Hematopoietic multipotent progenitor cell treated with erythropoietin and hydrocortisone succinate and interleukin-3 and kit ligand, for 8 days (in vitro differentiated cells): Measurements from ENCODE around the gene ITK.
"Not testable (repeated sequence)": the region's sequence is repeated elsewhere in the genome, so short reads cannot be mapped to it uniquely, and the experiment has no call there.

Experiments used
- DNase-seq: peaks from one replicate; pipeline ENCODE4 v3.0.0-alpha.2; 2015

The ITK gene

DNA sequence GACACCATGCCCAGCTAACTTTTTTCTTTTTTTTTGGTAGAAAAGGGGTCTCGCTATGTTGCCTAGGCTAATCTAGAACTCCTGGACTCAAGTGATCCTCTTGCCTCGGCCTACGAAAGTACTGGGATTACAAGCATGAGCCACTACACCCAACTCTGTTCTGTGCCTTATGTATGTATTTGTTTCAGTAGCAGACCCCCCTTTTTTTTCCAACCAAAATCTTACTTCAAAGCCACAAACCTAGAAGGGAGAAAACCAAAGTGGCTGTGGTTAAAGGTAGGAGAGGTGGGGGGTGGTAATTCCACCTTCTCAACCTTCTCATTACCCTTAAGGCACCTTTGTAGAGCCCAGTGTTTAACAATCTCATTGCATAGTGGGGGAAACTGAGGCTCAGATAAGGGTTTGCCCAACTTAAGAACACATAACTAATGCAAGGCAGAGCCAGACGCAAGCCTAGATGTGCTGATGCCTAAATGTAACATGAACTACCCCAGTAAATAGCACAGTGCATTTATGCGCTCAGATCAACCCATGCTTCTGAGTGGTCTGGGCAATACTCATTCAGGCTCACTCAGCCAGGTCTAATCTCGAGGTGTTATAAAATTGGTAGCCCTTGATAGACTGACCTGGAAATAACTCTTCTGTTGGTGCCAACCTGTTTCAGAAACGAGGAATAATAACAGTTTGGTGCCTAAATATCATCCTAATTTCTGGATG lies 33.0 kb downstream of the ITK start:
- no peak for DNase-seq

DNA sequence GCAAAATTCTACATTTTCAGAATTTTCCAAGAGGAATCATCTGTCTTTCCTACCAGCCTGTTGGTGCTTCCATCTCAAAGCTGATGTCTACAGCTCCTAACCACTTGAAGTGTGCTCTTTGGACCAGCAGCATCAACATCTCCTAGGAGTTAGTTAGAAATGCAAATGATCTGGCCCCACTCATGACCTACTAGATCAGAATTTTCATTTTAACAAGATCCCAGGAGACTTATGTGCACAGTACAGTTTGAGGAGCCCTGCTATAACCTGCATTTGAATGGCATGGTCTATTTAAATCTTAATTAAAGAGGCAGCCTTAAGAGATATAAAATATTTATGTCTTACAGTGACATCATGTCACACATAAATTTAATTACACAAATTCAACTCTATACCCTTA lies 33.8 kb downstream of the ITK start:
- no peak for DNase-seq

DNA sequence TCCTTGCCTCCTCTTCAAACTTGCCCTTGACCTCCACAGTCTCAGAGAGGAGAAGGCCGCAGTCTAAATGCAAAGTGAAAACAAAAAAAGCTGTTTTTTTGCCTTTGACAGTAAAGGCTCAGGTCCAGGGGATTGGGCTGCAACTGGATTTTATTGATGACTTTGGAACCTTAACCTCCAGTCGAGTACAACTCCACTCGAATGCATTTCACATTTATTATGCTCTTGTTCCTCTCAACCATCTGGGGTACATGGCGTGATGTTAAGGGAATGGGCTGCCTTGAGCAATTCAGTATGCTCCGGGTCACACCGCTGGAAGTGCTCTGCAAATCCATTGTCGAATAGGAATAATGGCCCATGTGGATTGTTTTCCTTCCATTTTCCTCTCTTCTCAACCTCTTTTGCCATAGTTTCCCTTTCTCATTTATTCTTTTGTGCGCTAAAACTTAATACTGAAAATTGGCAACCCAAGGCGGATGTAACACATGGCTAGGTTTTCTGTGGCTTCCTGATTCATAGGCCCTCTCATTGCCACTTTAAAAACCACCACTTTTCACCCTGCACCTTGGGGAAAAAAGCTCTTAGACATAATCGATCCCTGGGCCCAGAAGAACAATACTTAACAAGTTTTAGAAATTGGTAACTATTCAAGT lies 34.3 kb downstream of the ITK start:
- DNase-seq, result no peak

- DNase-seq, result no peak
These were observed 35.0 kb downstream of the ITK start for GRCh38 chr5:157215514-157216167.

GRCh38 chr5:157216391-157217142 lies 35.9 kb downstream of the ITK start:
- no peak for DNase-seq

DNA sequence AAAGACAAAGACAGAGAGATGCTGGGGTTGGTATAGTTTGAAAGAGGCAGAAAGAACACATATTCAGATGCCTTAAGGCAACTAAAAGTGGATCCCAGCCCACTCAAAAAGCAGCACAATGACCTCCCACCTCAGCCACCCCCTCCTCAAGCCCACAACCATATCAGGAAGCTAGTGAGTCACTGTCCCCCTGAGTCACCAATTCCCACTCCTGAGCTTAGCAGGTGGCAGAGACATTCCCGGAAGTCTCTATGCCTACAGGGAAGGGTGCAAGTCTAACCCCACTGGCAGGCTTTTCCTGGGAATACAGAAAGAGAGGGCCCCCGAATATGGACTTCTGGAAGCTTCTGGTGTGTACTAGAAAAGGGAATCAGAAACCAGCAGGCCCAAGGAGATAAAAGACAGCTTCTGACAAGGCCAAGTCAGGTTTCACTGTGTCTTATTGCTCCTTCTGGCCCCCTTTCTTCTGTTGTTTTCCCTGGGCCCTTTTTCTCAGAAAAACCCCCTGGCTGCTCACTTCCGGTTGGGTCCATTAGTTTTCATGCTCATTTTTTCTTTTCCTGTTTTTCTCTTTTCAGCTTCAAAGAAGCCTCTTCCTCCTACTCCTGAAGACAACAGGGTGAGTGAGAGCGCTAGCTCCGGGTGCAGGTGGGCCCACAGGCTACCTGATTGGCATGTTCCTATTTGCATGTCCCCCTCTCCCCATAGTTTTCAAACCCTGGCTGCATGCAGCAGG lies 36.8 kb downstream of the ITK start:
- no peak for DNase-seq

DNA sequence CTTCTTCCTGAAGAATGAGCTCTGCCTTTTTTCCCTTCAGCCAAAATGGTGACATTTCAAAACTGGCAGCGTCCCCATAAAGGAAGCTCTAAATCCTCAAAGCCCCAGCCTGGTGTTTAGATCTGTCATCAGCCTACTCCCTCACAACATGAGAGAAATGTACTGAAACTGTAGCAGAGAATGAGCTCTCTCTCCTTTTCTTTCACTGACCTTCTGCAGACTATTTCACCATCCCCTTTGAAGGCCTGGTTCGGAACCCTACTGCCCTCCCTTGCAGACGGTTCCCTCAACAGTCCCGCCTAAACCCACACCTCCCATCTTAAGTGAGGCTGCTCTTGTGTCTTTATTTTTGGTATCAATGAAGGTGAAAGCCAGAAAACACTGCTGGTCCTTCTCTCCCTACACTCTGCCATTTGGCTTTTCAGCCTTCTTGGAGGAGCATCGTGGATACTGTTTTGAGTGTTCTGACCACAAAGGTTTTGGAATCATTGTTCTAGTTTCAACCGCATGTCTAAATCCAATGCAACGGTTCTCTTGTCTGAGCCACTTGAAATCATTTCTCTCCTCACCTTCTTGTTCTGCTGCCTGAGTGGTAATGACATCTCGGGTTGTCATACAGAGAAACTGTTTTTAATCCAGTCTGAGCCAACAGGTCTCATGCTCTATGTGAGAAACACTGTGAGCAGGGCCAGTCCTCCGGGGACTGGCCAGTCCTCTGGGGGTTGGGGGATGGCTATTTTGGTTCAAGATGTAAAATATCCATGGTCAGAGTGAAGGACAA lies 39.0 kb downstream of the ITK start:
- DNase-seq, result no peak

DNA sequence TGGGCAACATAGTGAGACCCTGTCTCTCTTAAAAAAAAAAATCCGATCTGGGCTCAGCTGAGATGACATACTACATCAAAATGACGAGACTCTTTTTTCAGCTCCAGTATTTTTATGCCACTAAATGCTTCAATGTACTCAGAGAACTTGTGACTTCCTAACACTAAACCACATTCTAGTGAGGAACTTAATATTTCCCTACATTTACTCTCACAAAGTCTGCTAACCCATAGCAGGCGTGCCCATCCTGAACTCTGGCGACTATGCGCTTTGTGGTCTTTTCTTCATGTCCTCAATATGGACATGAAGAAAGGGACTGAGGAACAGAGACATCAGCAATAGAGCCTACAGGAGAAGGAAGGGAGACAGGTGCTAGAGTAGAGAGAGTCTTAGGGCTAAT lies 41.3 kb downstream of the ITK start:
- DNase-seq, result no peak

GRCh38 chr5:157222506-157223230 lies 42.0 kb downstream of the ITK start:
- DNase-seq, result no peak

DNA sequence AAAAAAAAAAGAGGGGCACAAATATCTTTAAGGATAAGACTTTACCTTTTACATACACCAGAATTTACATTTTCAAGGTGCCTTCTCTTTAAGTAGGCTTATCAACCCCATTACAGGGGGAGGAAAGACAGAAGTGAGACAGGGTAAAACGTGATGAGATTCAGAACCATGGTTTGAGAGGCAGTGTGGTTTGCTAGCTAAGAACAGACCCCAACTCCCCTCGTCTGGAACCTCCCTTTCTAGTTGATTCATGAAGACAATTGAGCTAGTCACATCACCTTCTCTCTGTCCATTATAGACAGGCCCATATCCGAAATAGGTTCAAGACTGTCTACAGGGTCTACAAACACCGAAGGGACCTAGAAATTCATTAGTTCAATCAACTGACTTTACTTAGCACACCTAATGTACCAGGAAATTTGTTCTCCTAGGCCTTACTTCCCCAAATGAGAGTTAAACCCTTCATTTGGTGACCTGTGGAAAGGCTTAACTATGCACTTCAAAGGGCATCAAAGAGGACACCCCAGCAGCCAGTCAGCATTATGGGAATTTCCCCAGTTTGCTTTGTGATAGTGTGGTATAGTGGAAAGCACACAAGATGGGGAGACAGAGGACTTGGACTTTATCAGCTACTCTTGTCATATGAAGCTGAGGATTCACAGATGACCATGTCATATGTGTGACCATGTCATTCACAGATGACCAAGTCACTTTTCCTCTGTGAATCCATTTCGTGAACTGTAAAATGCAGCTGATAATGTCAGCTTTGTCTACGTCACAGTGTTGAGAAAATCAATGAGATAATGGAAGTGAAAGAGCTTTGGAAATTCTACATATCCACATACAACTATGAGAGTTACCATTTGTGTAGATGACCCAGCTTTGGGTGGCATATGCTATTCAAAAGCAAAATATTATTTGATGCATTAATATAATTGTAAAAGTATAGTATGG lies 45.1 kb downstream of the ITK start:
- DNase-seq, result no peak

DNA sequence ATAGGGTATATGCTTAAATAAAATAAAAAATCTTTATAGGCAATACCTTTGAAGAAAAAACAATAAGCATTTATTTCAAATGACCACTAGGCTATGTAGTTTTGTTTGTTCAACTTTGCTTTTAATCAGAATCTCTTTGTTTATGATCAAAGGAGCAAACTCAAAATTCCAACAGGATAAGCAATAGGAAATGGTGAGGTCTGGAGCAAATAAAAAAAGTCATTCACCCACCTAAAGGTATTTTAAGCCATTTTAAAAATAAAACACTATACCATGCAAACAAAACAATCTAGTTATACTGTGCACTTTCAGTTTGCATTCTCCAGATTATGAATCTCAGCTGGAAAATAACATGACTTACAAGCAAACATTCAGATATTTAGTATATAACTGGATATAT lies 50.0 kb downstream of the ITK start:
- no peak for DNase-seq

GRCh38 chr5:157232706-157233105 lies 52.1 kb downstream of the ITK start:
- DNase-seq, result no peak

DNA sequence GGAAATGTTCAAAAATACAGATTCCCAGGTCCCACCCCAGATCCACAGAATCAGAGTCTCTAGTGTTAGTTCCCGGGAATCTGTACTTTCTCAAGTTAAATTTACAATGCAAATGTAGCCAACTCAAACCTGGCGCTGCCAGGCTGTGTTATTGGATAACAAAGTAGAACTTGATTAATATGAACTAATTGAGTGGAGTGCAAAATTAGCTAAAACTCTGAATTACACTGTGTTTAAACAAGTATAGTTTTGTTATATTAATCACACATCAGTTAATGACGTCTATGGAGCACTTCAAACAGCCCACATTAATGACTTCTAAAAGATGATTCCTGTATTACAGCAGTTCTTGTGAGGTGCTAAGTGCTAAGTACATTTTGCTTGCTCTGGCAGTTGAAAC lies 52.9 kb downstream of the ITK start:
- DNase-seq, result no peak

DNA sequence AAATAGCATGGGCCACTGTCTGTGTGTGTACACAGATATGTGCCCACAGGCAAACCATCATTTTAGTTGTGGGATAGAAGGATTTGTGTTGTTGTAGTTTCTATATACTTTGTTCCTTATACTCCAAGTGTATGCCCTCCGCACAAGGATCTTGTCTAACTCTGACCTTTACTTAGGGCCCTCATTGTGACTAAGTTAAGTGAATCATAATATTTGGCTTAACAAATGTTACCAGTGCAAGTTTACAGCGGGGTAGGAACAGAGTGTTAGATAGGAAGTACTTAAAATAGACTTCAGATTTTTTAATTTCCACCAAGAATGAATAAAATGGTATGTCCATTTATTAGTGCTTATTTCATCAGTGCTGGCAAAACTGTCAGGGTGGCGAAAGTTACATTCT lies 55.8 kb downstream of the ITK start:
- DNase-seq, result no peak

GRCh38 chr5:157241483-157241882 lies 60.8 kb downstream of the ITK start:
- no peak for DNase-seq

DNA sequence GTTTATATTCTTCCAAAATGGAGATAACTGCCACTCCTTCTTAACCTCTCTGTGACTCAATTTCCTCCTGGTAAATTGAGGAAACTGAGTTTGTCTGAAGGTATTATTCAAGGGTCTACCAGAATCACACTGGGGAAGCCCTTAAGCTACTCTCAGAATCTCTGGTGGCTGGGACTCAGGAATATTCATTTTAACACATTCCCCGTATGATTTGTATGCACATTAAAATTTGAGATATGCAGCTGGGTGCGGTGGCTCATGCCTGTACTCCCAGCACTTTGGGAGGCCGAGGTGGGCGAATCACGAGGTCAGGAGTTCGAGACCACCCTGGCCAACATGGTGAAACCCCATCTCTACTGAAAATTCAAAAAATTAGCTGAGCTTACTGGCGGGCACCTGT lies 64.1 kb downstream of the ITK start:
- not testable (repeated sequence) for DNase-seq

- peak; percentile 19 for DNase-seq
These were observed 64.8 kb downstream of the ITK start for GRCh38 chr5:157245476-157245875.

GRCh38 chr5:157245886-157246285 lies 65.2 kb downstream of the ITK start:
- peak; percentile 68 for DNase-seq

DNA sequence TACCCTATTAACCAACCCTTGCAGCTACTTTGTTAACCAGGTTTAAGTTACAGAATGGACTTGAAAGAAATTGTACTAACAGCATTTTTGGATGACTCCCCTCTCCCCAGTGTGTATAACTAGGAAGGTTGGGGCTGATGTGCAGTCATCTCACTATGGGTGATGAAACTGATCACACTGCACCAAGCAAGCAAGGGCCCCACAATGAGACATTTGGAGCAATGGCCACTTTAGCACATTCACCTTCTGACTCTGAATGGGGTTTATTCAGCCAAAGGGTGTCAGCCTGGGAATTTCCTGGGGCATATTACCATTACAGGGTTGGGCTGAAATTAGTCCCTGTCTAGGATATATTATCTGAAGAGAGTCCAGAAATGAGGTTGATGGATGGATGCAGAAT lies 66.6 kb downstream of the ITK start:
- DNase-seq, result no peak

DNA sequence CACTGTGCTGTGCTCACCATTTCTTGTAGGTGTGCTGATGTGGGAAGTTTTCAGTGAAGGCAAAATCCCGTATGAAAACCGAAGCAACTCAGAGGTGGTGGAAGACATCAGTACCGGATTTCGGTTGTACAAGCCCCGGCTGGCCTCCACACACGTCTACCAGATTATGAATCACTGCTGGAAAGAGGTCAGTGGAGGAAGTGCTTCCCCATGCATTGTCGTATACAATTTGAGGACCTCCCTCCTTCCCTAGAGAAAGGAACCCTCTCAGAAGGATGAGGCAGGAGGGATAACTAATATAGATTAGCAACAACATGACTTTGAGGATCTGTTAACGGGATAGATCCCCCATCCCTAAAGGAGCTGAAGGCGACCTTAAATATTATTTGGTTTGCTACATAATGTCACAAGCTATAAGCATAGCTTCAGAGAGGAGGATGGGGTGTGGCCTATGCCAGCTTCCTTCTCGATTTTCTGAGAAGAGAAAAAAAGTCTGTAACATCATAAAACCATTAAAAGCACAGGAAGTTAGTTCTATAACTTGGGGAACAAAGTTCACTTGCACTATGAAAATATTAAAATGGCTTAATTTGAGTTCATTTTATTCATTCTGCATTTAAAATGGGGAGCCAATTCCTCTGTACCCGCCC lies 68.3 kb downstream of the ITK start:
- DNase-seq, result no peak
